WTC11 (cell line): Measurements from ENCODE around the gene MX2. TPM values are rescaled to one million over a fixed set of nuclear protein-coding genes. Genes with fewer than 3 reads are reported as not detected.

Source experiments
- ATAC-seq: fragments of 200-7000 bp; cut with Tn5 transposase; 2 replicates; pipeline ENCODE4 v1.10.0; 2021; ENCODE audit warnings: mild to moderate bottlenecking, moderate library complexity
- CTCF ChIA-PET: fragments of 300-600 bp; sonication (Branson Sonifier 250); formaldehyde crosslinking; loops from one replicate; lab custom pipeline; 2021; ENCODE audit warnings: antibody characterized with exemption; lab: Charles Lee
- POLR2A ChIA-PET: fragments of 350-600 bp; sonication (Branson Sonifier 250); formaldehyde crosslinking; loops from one replicate; lab custom pipeline; 2021; ENCODE audit warnings: antibody characterized with exemption; lab: Charles Lee
- DNase-seq: peaks from one replicate; pipeline ENCODE4 v3.0.0; 2021; ENCODE audit warnings: low spot score
- H3K27ac Mint-ChIP-seq: 2 replicates; pipeline ENCODE4 v1.8.0; 2021; ENCODE audit warnings: mixed read lengths
- H3K27me3 Mint-ChIP-seq: 2 replicates; pipeline ENCODE4 v1.8.0; 2021; ENCODE audit warnings: low read depth, mild to moderate bottlenecking, moderate library complexity, mixed read lengths
- H3K36me3 Mint-ChIP-seq: 2 replicates; pipeline ENCODE4 v1.8.0; 2021; ENCODE audit warnings: mixed read lengths
- H3K4me1 Mint-ChIP-seq: 2 replicates; pipeline ENCODE4 v1.8.0; 2022; ENCODE audit warnings: mixed read lengths
- H3K4me3 Mint-ChIP-seq: 2 replicates; pipeline ENCODE4 v1.8.0; 2021; ENCODE audit warnings: mild to moderate bottlenecking, moderate library complexity, mixed read lengths
- H3K9me3 Mint-ChIP-seq: 2 replicates; pipeline ENCODE4 v1.8.0; 2021; ENCODE audit warnings: mixed read lengths
- CREM ChIP-seq: sonication (generic); formaldehyde crosslinking; IDR thresholded peaks from 2 replicates; pipeline ENCODE4 v1.8.1; 2022; ENCODE audit warnings: mild to moderate bottlenecking, missing genetic modification reagents, moderate library complexity
- E2F4 ChIP-seq: sonication (generic); formaldehyde crosslinking; IDR thresholded peaks from 2 replicates; pipeline ENCODE4 v1.8.1; 2022; ENCODE audit warnings: low read depth, mild to moderate bottlenecking, moderate library complexity, missing genetic modification reagents, borderline replicate concordance
- ESRRA ChIP-seq: sonication (generic); formaldehyde crosslinking; IDR thresholded peaks from 2 replicates; pipeline ENCODE4 v1.8.1; 2022; ENCODE audit warnings: mild to moderate bottlenecking, missing genetic modification reagents, borderline replicate concordance
- ETV6 ChIP-seq: sonication (generic); formaldehyde crosslinking; IDR thresholded peaks from 2 replicates; pipeline ENCODE4 v1.8.1; 2022; ENCODE audit warnings: mild to moderate bottlenecking, missing genetic modification reagents
- GRHL2 ChIP-seq: fragments of 250-450 bp; sonication (Bioruptor Pico); IDR thresholded peaks from 2 replicates; pipeline ENCODE4 v1.8.0; 2022; ENCODE audit warnings: mild to moderate bottlenecking, moderate library complexity; ENCODE audit not compliant: insufficient replicate concordance, severe bottlenecking
- JAZF1 ChIP-seq: fragments of 250-450 bp; sonication (Bioruptor Pico); IDR thresholded peaks from 2 replicates; pipeline ENCODE4 v1.9.0; 2021; ENCODE audit warnings: moderate library complexity, mild to moderate bottlenecking, inconsistent platforms
- MLX ChIP-seq: sonication (generic); formaldehyde crosslinking; IDR thresholded peaks from 2 replicates; pipeline ENCODE4 v1.8.1; 2023; ENCODE audit warnings: mild to moderate bottlenecking, missing genetic modification reagents, moderate library complexity
- NR2C2 ChIP-seq: sonication (generic); formaldehyde crosslinking; IDR thresholded peaks from 2 replicates; pipeline ENCODE4 v1.8.0; 2022; ENCODE audit warnings: mild to moderate bottlenecking, missing genetic modification reagents
- PRDM15 ChIP-seq: sonication (generic); formaldehyde crosslinking; IDR thresholded peaks from 2 replicates; pipeline ENCODE4 v1.8.0; 2022; ENCODE audit warnings: missing genetic modification reagents
- PRRX2 ChIP-seq: fragments of 250-450 bp; sonication (Bioruptor Pico); IDR thresholded peaks from 2 replicates; pipeline ENCODE4 v1.8.0; 2021; ENCODE audit warnings: mild to moderate bottlenecking
- ZBTB21 ChIP-seq: sonication (generic); formaldehyde crosslinking; IDR thresholded peaks from 2 replicates; pipeline ENCODE4 v1.8.1; 2023; ENCODE audit warnings: mild to moderate bottlenecking, missing genetic modification reagents, borderline replicate concordance
- ZNF219 ChIP-seq: sonication (generic); formaldehyde crosslinking; IDR thresholded peaks from 2 replicates; pipeline ENCODE4 v1.8.0; 2023; ENCODE audit warnings: missing genetic modification reagents, mild to moderate bottlenecking, borderline replicate concordance
- ZNF263 ChIP-seq: sonication (generic); formaldehyde crosslinking; IDR thresholded peaks from 2 replicates; pipeline ENCODE4 v1.8.1; 2022; ENCODE audit warnings: low read depth, mild to moderate bottlenecking, moderate library complexity, missing genetic modification reagents
- ZNF416 ChIP-seq: fragments of 250-450 bp; sonication (Bioruptor Pico); IDR thresholded peaks from 2 replicates; pipeline ENCODE4 v1.9.0; 2021; ENCODE audit warnings: mild to moderate bottlenecking, inconsistent platforms
- total RNA-seq: library from RNA; stranded (reverse); gene quantifications from 3 replicates; pipeline ENCODE4 v1.2.3, GENCODE V29; 2021
- TF ChIP-seq, protein P1 (sequence below): fragments of 250-450 bp; sonication (Bioruptor Pico); IDR thresholded peaks from 2 replicates; pipeline ENCODE4 v1.9.0; 2021; ENCODE audit warnings: moderate library complexity, mild to moderate bottlenecking, inconsistent platforms, borderline replicate concordance
- TF ChIP-seq, protein P2 (sequence below): fragments of 250-450 bp; sonication (Bioruptor Pico); conservative IDR thresholded peaks from 2 replicates; pipeline ENCODE4 v1.9.0; 2021; ENCODE audit warnings: mild to moderate bottlenecking
- TF ChIP-seq, protein P3 (sequence below): fragments of 250-450 bp; sonication (Bioruptor Pico); IDR thresholded peaks from 2 replicates; pipeline ENCODE4 v1.8.0; 2021; ENCODE audit warnings: mild to moderate bottlenecking
- TF ChIP-seq, protein P4 (sequence below): sonication (generic); formaldehyde crosslinking; IDR thresholded peaks from 2 replicates; pipeline ENCODE4 v1.8.1; 2023; ENCODE audit warnings: mild to moderate bottlenecking, missing genetic modification reagents, borderline replicate concordance
- TF ChIP-seq, protein P5 (sequence below): sonication (generic); formaldehyde crosslinking; IDR thresholded peaks from 2 replicates; pipeline ENCODE4 v1.8.0; 2023; ENCODE audit warnings: mild to moderate bottlenecking, missing genetic modification reagents

Gene MX2
- total RNA-seq, 1 experiment from 2014 or later, result 2.6 TPM

- no peak for DNase-seq
- Mint-ChIP-seq H3K4me1 (peaks cover 4% of the 10 kb centered on the region), H3K36me3 (no peaks in the 10 kb centered on the region), H3K9me3 (no peaks in the 10 kb centered on the region), H3K27ac (no peak overlapping the region), H3K27me3 (no peaks in the 10 kb centered on the region)
- CTCF ChIA-PET, result interaction anchor here (1.3 to 1.5 kb wide), 2 partner anchors 9 to 33 kb away, joined by 4 to 8 read pairs; no protein-coding TSS in a partner anchor
- no peak for ATAC-seq
- TF ChIP-seq, protein P1, sequence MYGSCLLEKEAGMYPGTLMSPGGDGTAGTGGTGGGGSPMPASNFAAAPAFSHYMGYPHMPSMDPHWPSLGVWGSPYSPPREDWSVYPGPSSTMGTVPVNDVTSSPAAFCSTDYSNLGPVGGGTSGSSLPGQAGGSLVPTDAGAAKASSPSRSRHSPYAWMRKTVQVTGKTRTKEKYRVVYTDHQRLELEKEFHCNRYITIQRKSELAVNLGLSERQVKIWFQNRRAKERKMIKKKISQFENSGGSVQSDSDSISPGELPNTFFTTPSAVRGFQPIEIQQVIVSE (CRISPR knock-in tag), result no peak
- TF ChIP-seq MLX (CRISPR knock-in tag) (no peak), ETV6 (CRISPR knock-in tag) (no peak), ZNF263 (CRISPR knock-in tag) (no peak), ZBTB21 (CRISPR knock-in tag) (no peak), ESRRA (CRISPR knock-in tag) (no peak), ZNF219 (CRISPR knock-in tag) (no peak), PRRX2 (CRISPR knock-in tag) (no peak), CREM (CRISPR knock-in tag) (no peak), NR2C2 (no peak), JAZF1 (no peak), GRHL2 (no peak), PRDM15 (no peak), E2F4 (no peak), ZNF416 (CRISPR knock-in tag) (no peak)
- TF ChIP-seq, protein P2, sequence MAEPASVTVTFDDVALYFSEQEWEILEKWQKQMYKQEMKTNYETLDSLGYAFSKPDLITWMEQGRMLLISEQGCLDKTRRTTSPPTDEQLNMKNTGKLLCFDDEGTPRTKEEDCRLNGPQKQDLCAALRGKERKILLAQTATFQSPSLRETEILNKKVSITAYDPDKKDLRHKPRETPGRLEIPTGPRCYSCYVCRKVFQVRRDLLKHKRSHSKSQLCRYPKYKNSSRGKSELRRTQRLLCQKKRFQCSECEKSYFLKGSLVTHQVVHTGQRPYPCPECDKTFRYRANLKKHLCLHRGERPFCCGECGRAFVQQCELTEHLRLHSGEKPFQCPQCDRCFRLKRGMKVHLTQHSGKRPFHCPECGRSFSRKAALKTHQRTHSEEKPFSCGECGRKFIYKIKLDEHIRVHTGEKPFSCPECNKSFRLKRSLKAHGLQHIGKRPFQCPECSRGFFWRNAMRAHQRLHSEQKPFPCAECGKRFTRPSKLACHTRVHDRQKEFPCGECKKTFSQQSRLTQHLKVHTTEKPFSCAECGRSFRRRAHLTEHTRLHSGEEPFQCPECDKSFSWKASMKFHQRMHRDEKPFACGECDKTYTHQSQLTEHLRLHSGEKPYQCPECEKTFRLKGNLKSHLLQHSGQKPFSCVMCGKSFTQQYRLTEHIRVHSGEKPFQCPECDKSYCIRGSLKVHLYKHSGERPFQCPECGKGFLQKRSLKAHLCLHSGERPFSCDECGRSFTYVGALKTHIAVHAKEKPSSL, result no peak
- TF ChIP-seq, protein P3, sequence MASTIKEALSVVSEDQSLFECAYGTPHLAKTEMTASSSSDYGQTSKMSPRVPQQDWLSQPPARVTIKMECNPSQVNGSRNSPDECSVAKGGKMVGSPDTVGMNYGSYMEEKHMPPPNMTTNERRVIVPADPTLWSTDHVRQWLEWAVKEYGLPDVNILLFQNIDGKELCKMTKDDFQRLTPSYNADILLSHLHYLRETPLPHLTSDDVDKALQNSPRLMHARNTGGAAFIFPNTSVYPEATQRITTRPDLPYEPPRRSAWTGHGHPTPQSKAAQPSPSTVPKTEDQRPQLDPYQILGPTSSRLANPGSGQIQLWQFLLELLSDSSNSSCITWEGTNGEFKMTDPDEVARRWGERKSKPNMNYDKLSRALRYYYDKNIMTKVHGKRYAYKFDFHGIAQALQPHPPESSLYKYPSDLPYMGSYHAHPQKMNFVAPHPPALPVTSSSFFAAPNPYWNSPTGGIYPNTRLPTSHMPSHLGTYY (CRISPR knock-in tag), result no peak
- TF ChIP-seq, protein P4, sequence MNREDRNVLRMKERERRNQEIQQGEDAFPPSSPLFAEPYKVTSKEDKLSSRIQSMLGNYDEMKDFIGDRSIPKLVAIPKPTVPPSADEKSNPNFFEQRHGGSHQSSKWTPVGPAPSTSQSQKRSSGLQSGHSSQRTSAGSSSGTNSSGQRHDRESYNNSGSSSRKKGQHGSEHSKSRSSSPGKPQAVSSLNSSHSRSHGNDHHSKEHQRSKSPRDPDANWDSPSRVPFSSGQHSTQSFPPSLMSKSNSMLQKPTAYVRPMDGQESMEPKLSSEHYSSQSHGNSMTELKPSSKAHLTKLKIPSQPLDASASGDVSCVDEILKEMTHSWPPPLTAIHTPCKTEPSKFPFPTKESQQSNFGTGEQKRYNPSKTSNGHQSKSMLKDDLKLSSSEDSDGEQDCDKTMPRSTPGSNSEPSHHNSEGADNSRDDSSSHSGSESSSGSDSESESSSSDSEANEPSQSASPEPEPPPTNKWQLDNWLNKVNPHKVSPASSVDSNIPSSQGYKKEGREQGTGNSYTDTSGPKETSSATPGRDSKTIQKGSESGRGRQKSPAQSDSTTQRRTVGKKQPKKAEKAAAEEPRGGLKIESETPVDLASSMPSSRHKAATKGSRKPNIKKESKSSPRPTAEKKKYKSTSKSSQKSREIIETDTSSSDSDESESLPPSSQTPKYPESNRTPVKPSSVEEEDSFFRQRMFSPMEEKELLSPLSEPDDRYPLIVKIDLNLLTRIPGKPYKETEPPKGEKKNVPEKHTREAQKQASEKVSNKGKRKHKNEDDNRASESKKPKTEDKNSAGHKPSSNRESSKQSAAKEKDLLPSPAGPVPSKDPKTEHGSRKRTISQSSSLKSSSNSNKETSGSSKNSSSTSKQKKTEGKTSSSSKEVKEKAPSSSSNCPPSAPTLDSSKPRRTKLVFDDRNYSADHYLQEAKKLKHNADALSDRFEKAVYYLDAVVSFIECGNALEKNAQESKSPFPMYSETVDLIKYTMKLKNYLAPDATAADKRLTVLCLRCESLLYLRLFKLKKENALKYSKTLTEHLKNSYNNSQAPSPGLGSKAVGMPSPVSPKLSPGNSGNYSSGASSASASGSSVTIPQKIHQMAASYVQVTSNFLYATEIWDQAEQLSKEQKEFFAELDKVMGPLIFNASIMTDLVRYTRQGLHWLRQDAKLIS, result no peak
- TF ChIP-seq, protein P5, sequence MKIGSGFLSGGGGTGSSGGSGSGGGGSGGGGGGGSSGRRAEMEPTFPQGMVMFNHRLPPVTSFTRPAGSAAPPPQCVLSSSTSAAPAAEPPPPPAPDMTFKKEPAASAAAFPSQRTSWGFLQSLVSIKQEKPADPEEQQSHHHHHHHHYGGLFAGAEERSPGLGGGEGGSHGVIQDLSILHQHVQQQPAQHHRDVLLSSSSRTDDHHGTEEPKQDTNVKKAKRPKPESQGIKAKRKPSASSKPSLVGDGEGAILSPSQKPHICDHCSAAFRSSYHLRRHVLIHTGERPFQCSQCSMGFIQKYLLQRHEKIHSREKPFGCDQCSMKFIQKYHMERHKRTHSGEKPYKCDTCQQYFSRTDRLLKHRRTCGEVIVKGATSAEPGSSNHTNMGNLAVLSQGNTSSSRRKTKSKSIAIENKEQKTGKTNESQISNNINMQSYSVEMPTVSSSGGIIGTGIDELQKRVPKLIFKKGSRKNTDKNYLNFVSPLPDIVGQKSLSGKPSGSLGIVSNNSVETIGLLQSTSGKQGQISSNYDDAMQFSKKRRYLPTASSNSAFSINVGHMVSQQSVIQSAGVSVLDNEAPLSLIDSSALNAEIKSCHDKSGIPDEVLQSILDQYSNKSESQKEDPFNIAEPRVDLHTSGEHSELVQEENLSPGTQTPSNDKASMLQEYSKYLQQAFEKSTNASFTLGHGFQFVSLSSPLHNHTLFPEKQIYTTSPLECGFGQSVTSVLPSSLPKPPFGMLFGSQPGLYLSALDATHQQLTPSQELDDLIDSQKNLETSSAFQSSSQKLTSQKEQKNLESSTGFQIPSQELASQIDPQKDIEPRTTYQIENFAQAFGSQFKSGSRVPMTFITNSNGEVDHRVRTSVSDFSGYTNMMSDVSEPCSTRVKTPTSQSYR (CRISPR knock-in tag), result no peak
- TF ChIP-seq, all 79 proteins: peak for 0
- POLR2A ChIA-PET, result no interaction called here
- no peak overlapping the region for H3K4me3 Mint-ChIP-seq
Measured at GRCh38 chr21:41402231-41402630, 40.4 kb downstream of the MX2 start.
